Neuronal stem cell (in vitro differentiated cells): ENCODE measurements around the gene CHERP.

Experiments
- DNase-seq: peaks from one replicate; pipeline ENCODE4 v3.0.0-alpha.2; 2013; ENCODE audit warnings: low spot score
- H2AFZ ChIP-seq: one replicate; pipeline ENCODE4 v1.6.1; 2013; ENCODE audit warnings: mild to moderate bottlenecking, low read length, inconsistent platforms
- H2AK5ac ChIP-seq: 2 replicates; pipeline ENCODE4 v1.6.1; 2013; ENCODE audit warnings: low read depth, mild to moderate bottlenecking, inconsistent platforms, low read length, moderate library complexity, mixed read lengths
- H2BK120ac ChIP-seq: 2 replicates; pipeline ENCODE4 v1.6.1; 2013; ENCODE audit warnings: low read depth, mild to moderate bottlenecking, inconsistent platforms, low read length, moderate library complexity, mixed read lengths
- H2BK12ac ChIP-seq: one replicate; pipeline ENCODE4 v1.6.1; 2013; ENCODE audit warnings: low read length, inconsistent platforms
- H2BK15ac ChIP-seq: 2 replicates; pipeline ENCODE4 v1.6.1; 2013; ENCODE audit warnings: mild to moderate bottlenecking, low read length, inconsistent platforms, mixed read lengths
- H2BK5ac ChIP-seq: one replicate; pipeline ENCODE4 v1.6.1; 2013; ENCODE audit warnings: inconsistent platforms, mild to moderate bottlenecking, low read length, moderate library complexity
- H3K14ac ChIP-seq: one replicate; pipeline ENCODE4 v1.6.1; 2013; ENCODE audit warnings: low read length, inconsistent platforms
- H3K18ac ChIP-seq: 2 replicates; pipeline ENCODE4 v1.6.1; 2013; ENCODE audit warnings: low read length, inconsistent platforms
- H3K23ac ChIP-seq: 2 replicates; pipeline ENCODE4 v1.6.1; 2013; ENCODE audit warnings: low read depth, mild to moderate bottlenecking, mixed read lengths, low read length, inconsistent platforms; ENCODE audit not compliant: poor library complexity
- H3K27ac ChIP-seq: replicated peaks from 3 replicates; pipeline ENCODE4 v1.5.1; 2013; ENCODE audit warnings: low read length, inconsistent platforms
- H3K27me3 ChIP-seq, 3 experiments: 2 replicates each; pipeline ENCODE4 v1.6.1; 2013; ENCODE audit warnings: low read length in 3 of 3, mild to moderate bottlenecking in 2 of 3, inconsistent platforms in 1 of 3, low read depth in 1 of 3, mixed read lengths in 1 of 3, moderate library complexity in 1 of 3; ENCODE audit not compliant: control insufficient read depth in 3 of 3, insufficient read depth in 3 of 3
- H3K36me3 ChIP-seq, 2 donors: replicated peaks in 1 of 2; 2 replicates each; pipeline ENCODE4 v1.6.1; 2013; ENCODE audit warnings: low read length in 2 of 2; ENCODE audit not compliant: control insufficient read depth in 2 of 2, insufficient read depth in 2 of 2
- H3K4ac ChIP-seq: 2 replicates; pipeline ENCODE4 v1.6.1; 2013; ENCODE audit warnings: inconsistent platforms, mild to moderate bottlenecking, low read length, moderate library complexity
- H3K4me1 ChIP-seq, 2 donors: 1 replicate in 1 of 2; 2 replicates in 1 of 2; pipeline ENCODE4 v1.6.1; 2013; ENCODE audit warnings: low read length in 2 of 2, low read depth in 1 of 2; ENCODE audit not compliant: control insufficient read depth in 2 of 2, insufficient read depth in 1 of 2
- H3K4me2 ChIP-seq: one replicate; pipeline ENCODE4 v1.6.1; 2013; ENCODE audit warnings: mild to moderate bottlenecking, low read length, inconsistent platforms; ENCODE audit not compliant: insufficient read depth, poor library complexity, severe bottlenecking
- H3K4me3 ChIP-seq, 2 donors: 2 replicates each; pipeline ENCODE4 v1.5.1; 2013; ENCODE audit warnings: low read length in 2 of 2, mild to moderate bottlenecking in 2 of 2, inconsistent platforms in 1 of 2, moderate library complexity in 1 of 2
- H3K79me1 ChIP-seq: one replicate; pipeline ENCODE4 v1.6.1; 2013; ENCODE audit warnings: low read depth, mild to moderate bottlenecking, inconsistent platforms, low read length, moderate library complexity
- H3K9ac ChIP-seq: one replicate; pipeline ENCODE4 v1.6.1; 2013; ENCODE audit warnings: mild to moderate bottlenecking, low read depth, low read length, inconsistent platforms; ENCODE audit not compliant: poor library complexity
- H3K9me3 ChIP-seq, 2 donors: replicated peaks in 1 of 2; 2 replicates each; pipeline versions ENCODE3 to v1.6.1; 2013; ENCODE audit warnings: low read length in 2 of 2, mild to moderate bottlenecking in 2 of 2, inconsistent platforms in 1 of 2, low read depth in 1 of 2, mixed read lengths in 1 of 2, moderate library complexity in 1 of 2; ENCODE audit not compliant: control insufficient read depth in 2 of 2, insufficient read depth in 1 of 2
- H4K8ac ChIP-seq: one replicate; pipeline ENCODE4 v1.6.1; 2013; ENCODE audit warnings: low read depth, mild to moderate bottlenecking, inconsistent platforms, low read length, moderate library complexity
- H4K91ac ChIP-seq: one replicate; pipeline ENCODE4 v1.6.1; 2013; ENCODE audit warnings: low read length, low read depth, mild to moderate bottlenecking, inconsistent platforms; ENCODE audit not compliant: poor library complexity
- WGBS, 2 donors: extraction: QIAGEN DNeasy Blood & Tissue Kit; methylation state at CpG; one replicate each; pipeline ENCODE4 v1.1.7; 2013; ENCODE audit warnings: missing lambda C conversion rate in 2 of 2, mixed read lengths in 1 of 2; ENCODE audit not compliant: insufficient read length in 2 of 2, insufficient replicate concordance in 1 of 2; ENCODE audit errors: extremely low coverage in 2 of 2; 5-methylcytosine and 5-hydroxymethylcytosine counted together

Gene CHERP

GRCh38 chr19:16577531-16577985 is 35.3 kb upstream of the CHERP start:
- H3K9ac ChIP-seq = no peak overlapping the region
- H2AK5ac ChIP-seq = no peak overlapping the region
- no peak overlapping the region for H3K23ac ChIP-seq
- H3K27me3 ChIP-seq = no peaks in the 10 kb centered on the region
- H2BK15ac ChIP-seq = no peak overlapping the region
- H4K8ac ChIP-seq = no peak overlapping the region
- H3K4me3 ChIP-seq = no peak overlapping the region
- peaks cover 23 to 57% of the 10 kb centered on the region in 2 donors for H3K36me3 ChIP-seq
- H3K18ac ChIP-seq = no peak overlapping the region
- H3K4me1 ChIP-seq = peaks cover 0 to 9% of the 10 kb centered on the region in 2 donors
- no peak overlapping the region for H3K4me2 ChIP-seq
- H2BK120ac ChIP-seq = no peak overlapping the region
- no peak overlapping the region for H2BK5ac ChIP-seq
- H3K14ac ChIP-seq = no peak overlapping the region
- no peak overlapping the region for H3K4ac ChIP-seq
- no peak for DNase-seq
- no peak overlapping the region for H2AFZ ChIP-seq
- no peak overlapping the region for H4K91ac ChIP-seq
- peaks cover 16% of the 10 kb centered on the region for H3K79me1 ChIP-seq
- no CpG with 5 or more reads among the region's 17 CpGs for WGBS, 2 donors
- no peaks in the 10 kb centered on the region for H3K9me3 ChIP-seq
- H3K27ac ChIP-seq = no peak overlapping the region
- no peak overlapping the region for H2BK12ac ChIP-seq

GRCh38 chr19:16576690-16577530 is 34.7 kb upstream of the CHERP start:
- Histone ChIP-seq H2BK120ac (no peak overlapping the region), H4K8ac (no peak overlapping the region), H2BK12ac (no peak overlapping the region), H2BK5ac (no peak overlapping the region), H3K14ac (no peak overlapping the region), H3K18ac (no peak overlapping the region), H4K91ac (no peak overlapping the region), H3K27ac (no peak overlapping the region), H3K4ac (no peak overlapping the region), H3K27me3 (no peaks in the 10 kb centered on the region), H3K4me2 (no peak overlapping the region), H3K9me3 (no peaks in the 10 kb centered on the region), H3K4me1 (peaks cover 0 to 9% of the 10 kb centered on the region in 2 donors), H3K79me1 (peaks cover 13% of the 10 kb centered on the region), H3K36me3 (peaks cover 23 to 57% of the 10 kb centered on the region in 2 donors), H3K9ac (no peak overlapping the region), H3K23ac (no peak overlapping the region), H2AK5ac (no peak overlapping the region), H3K4me3 (no peak overlapping the region), H2BK15ac (no peak overlapping the region), H2AFZ (no peak overlapping the region)
- WGBS, 2 donors = no CpG with 5 or more reads among the region's 52 CpGs
- DNase-seq = no peak

DNA sequence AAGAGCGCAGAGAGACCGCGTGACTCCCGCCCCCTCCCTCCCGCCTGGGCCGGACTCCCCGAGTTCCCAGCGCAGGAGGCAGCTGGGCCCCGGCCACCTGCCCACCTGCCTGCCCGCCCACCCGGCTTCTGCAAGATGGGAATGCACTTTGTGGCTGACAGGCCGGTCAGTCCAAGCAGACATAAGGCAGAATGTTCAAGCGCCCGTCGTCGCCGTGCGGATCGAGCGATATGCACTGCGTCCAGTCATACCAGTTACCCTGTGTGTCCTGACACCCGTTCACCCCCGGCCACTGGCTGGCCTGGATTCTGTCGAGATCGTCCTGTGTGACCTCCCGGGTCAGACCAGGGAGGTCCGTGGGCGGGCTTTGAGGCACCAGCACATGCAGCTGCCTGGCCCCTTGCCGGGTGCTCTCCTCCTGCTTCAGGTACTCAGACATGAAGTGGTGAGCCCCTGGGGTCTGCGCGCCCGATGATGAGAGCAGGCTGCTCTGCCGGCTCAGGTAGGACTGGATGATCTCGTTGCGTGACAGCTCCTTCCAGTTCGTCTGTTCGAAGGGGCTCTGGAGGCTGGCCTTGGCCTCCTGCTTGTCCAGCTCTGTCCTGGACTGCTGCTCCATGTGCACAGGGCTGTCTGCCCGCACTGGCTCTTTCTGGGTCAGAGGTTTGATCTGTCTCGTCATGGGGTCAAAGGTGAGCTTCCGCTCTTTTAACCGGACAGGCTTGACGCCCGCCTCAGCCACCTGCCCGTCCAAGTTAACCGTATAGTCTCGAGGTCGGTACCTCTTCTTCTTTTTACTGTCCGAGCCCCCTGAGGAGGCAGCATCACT is 33.8 kb upstream of the CHERP start:
- peaks cover 15% of the 10 kb centered on the region for H3K79me1 ChIP-seq
- H4K91ac ChIP-seq = no peak overlapping the region
- no peak overlapping the region for H2BK15ac ChIP-seq
- H3K9me3 ChIP-seq = no peaks in the 10 kb centered on the region
- H3K4ac ChIP-seq = no peak overlapping the region
- H2AK5ac ChIP-seq = no peak overlapping the region
- no peak overlapping the region for H3K23ac ChIP-seq
- no peak overlapping the region for H2BK120ac ChIP-seq
- no peak overlapping the region for H3K27ac ChIP-seq
- peak overlapping the region; percentile 73 for H3K9ac ChIP-seq
- no peak overlapping the region for H3K4me2 ChIP-seq
- no peak for DNase-seq
- H3K18ac ChIP-seq = no peak overlapping the region
- no peak overlapping the region for H4K8ac ChIP-seq
- no peaks in the 10 kb centered on the region for H3K27me3 ChIP-seq
- no peak overlapping the region for H3K4me3 ChIP-seq
- H2AFZ ChIP-seq = no peak overlapping the region
- H3K36me3 ChIP-seq = peaks cover 23 to 57% of the 10 kb centered on the region in 2 donors
- no peak overlapping the region for H2BK5ac ChIP-seq
- no peak overlapping the region for H3K14ac ChIP-seq
- no peak overlapping the region for H2BK12ac ChIP-seq
- H3K4me1 ChIP-seq = peaks cover 5 to 9% of the 10 kb centered on the region in 2 donors
- whole genome bisulfite sequencing, 2 donors = no CpG with 5 or more reads among the region's 48 CpGs

DNA sequence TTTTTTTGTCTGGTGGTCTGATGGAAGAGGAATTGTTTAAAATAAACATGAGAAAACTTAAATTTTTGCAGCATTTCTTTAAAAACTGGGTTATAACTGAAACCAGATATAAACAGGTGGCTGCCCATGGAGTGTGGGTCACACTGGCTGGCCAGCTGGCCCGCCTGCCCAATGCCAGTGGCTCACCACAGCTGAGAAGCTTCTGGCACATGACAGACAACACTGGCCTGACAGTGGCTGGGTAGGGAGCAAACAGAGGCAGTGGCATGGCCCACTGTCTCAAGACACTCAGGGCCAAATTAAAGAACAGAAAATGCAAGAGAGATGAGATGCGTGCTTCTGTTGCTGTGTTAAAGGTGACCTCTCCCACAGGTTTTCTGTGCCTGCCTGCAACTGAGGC is 33.0 kb upstream of the CHERP start:
- no peak overlapping the region for H2AK5ac ChIP-seq

More for the DNA sequence above, 33.0 kb upstream of the CHERP start:
- no peak overlapping the region for H4K91ac ChIP-seq
- H4K8ac ChIP-seq = no peak overlapping the region
- peaks cover 16% of the 10 kb centered on the region for H3K79me1 ChIP-seq
- H3K14ac ChIP-seq = no peak overlapping the region
- H3K27ac ChIP-seq = no peak overlapping the region
- peaks cover 6 to 9% of the 10 kb centered on the region in 2 donors for H3K4me1 ChIP-seq
- H3K9me3 ChIP-seq = no peaks in the 10 kb centered on the region
- no peak overlapping the region for H3K18ac ChIP-seq
- no peaks in the 10 kb centered on the region for H3K27me3 ChIP-seq
- no CpG with 5 or more reads among the region's 2 CpGs for WGBS, 2 donors
- H3K23ac ChIP-seq = no peak overlapping the region
- DNase-seq = no peak
- no peak overlapping the region for H2BK15ac ChIP-seq
- no peak overlapping the region for H2AFZ ChIP-seq
- H3K4ac ChIP-seq = no peak overlapping the region
- no peak overlapping the region for H3K9ac ChIP-seq
- no peak overlapping the region for H2BK12ac ChIP-seq
- H3K4me2 ChIP-seq = no peak overlapping the region
- peaks cover 23 to 60% of the 10 kb centered on the region in 2 donors for H3K36me3 ChIP-seq
- H2BK5ac ChIP-seq = no peak overlapping the region
- H2BK120ac ChIP-seq = no peak overlapping the region
- H3K4me3 ChIP-seq = no peak overlapping the region
